OCI-LY7 (cell line): ENCODE measurements around the gene KRTAP5-9.
"Not testable (repeated sequence)": the region's sequence is repeated elsewhere in the genome, so short reads cannot be mapped to it uniquely, and the experiment has no call there.

Experiments used
- CTCF ChIP-seq: fragments of 200-600 bp; sonication (generic); conservative IDR thresholded peaks from 2 replicates; pipeline ENCODE4 v1.5.1; 2014; ENCODE audit warnings: mild to moderate bottlenecking, antibody characterized with exemption, low read length, moderate library complexity, mixed read lengths
- EZH2phosphoT487 ChIP-seq: fragments of 200-600 bp; sonication (generic); IDR thresholded peaks from 2 replicates; pipeline ENCODE4 v1.6.1; 2018; ENCODE audit warnings: low read depth, borderline replicate concordance, mild to moderate bottlenecking, mixed run types, antibody characterized with exemption, low read length, moderate library complexity, mixed read lengths

GRCh38 chr11:71588314-71588713 is 40.1 kb downstream of the KRTAP5-9 start:
- TF ChIP-seq CTCF, EZH2phosphoT487: not testable (repeated sequence)
